Measurements from ENCODE around the gene FAM163B. TPM values are rescaled to one million over a fixed set of nuclear protein-coding genes. Genes with fewer than 3 reads are reported as not detected.

The FAM163B gene
- total RNA-seq, 1 experiment from 2014 or later: not detected

- Histone ChIP-seq H3K9me3 (no peaks in the 10 kb centered on the region), H3K4me3 (no peak overlapping the region), H3K27me3 (peaks cover 42% of the 10 kb centered on the region)
These were observed 300 bp downstream of the FAM163B start for GRCh38 chr9:133608889-133609288.

DNA sequence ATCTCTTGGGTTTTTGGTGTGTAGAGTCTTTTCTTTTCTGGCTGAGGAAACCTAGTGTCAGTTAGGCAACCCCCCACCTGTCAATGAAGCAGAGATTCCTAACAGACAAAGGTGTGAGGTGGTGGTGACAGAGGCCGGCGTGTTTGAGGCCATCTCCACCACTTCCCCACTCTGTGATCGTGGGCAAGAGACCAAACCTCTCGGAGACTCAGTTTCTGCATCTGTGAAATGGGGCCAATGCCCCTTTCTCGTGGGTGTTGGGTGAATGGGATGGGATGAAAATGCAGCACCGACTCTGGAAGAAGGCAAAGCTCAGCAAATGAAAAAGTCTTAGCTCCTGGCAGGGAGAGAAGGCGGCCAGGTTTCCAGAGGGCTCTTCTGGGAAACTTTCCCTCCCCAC is 807 bp downstream of the FAM163B start:
- peaks cover 36% of the 10 kb centered on the region for H3K27me3 ChIP-seq
- H3K4me3 ChIP-seq: no peak overlapping the region
- no peak for DNase-seq
- H3K9me3 ChIP-seq: no peaks in the 10 kb centered on the region
- H3K36me3 ChIP-seq: no peaks in the 10 kb centered on the region

More at GRCh38 chr9:133608889-133609288, 300 bp downstream of the FAM163B start:
- H3K36me3 ChIP-seq: no peaks in the 10 kb centered on the region
- DNase-seq: no peak

- Histone ChIP-seq H3K4me3 (no peak overlapping the region), H3K36me3 (no peaks in the 10 kb centered on the region), H3K9me3 (no peaks in the 10 kb centered on the region), H3K27me3 (peaks cover 32% of the 10 kb centered on the region)
- no peak for DNase-seq
These were observed 1.2 kb downstream of the FAM163B start for GRCh38 chr9:133607976-133608375.

DNA sequence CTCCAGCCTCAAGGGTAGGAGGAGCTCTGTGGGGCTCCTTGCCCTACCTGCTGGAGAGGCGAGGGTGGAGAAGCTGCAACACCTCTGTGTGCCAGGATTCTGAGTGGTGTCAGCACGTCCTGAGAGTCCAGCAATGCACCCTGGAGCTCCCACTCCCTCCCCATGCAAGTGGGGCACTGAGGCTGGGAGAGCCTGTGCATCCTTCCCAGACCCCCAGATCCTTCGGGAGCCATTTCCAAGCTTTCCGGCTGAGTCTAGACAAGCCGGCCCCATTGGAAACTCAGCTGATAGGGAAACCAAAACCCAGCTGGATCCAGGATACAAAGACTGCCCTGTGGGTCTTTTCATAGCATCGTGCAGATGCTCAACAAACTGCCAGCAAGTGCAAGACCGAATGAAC is 1.8 kb downstream of the FAM163B start:
- H3K27me3 ChIP-seq: peaks cover 27% of the 10 kb centered on the region
- no peak for DNase-seq
- no peaks in the 10 kb centered on the region for H3K36me3 ChIP-seq
- H3K9me3 ChIP-seq: no peaks in the 10 kb centered on the region
- H3K4me3 ChIP-seq: no peak overlapping the region

DNA sequence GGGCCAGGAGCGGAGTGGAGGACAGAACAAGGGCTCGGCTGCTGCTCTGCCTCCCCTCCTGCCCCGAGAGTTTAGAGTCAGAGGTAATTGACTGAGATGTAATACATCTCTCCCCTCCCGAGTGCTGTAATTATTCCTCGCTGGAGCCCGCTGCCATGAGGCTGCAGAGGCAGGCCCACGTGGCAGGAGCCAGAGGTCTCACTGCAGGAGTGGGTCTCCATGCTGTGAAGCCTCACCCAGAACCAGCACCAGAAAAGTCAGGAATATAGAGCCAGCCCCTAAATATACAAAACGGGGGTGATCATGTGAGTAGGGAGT is 2.5 kb downstream of the FAM163B start:
- H3K36me3 ChIP-seq: no peaks in the 10 kb centered on the region
- no peak overlapping the region for H3K4me3 ChIP-seq
- no peaks in the 10 kb centered on the region for H3K9me3 ChIP-seq
- DNase-seq: no peak
- H3K27me3 ChIP-seq: peaks cover 26% of the 10 kb centered on the region

DNA sequence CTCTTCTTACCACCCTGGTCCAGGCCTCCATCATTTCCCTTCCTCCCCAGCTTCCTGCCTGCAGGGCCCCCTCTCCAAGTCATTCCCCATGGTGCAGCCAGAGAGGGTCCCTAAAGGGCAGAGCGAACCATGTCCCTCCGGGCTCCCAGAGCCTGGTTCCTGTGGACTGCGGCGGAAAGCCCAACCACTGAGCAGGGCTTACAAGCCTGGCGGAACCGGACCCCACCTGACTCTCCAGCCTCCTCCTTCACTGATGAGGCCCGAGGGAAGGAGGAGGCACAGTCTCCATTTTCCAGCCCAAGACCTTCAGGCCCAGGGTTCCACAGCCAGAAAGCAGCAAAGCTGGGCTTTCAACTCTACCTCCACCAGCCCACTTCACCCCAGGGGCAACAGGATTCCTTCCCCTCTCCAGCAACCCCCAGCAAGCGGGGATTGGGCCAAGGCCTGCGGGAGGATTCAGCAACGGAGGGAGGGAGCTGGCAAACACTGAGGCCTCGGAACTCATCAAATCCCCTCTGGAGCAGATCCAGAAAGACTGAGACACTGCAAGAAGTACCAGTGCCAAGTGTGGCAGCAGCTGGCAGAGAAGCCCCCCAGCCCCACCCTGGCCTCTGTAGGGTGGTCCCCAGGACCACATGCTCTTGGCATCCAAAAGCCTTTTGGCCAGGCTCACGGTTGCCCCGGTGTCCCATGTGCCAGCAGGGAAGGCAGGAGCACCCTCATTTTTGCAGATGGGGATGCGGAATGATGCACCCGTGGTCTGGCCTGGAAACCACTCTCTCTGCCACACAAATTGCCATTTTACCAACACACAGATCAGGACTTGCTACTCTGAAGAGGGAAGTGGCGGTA is 3.1 kb downstream of the FAM163B start:
- Histone ChIP-seq H3K4me3 (no peak overlapping the region), H3K27me3 (peaks cover 21% of the 10 kb centered on the region), H3K36me3 (no peaks in the 10 kb centered on the region), H3K9me3 (no peaks in the 10 kb centered on the region)
- no peak for DNase-seq

DNA sequence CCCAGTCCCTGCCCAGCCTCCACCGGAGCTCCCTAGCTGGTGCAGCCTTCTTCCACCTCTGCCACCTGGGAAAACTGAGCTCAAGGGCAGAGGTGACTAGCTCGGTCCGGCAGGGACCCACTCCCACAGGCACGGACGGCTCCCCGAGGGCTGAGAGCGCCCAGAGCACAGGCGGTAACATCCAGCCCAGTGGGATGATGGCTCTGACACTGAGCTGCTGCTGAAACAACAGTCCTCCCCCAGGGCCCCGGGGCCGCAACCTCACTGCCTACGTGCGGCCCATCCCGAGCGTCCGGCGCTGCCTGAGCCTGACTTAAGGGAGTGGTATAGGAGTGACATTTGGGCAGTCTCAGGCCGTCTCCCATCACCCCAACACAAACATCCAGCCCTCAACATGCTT is 3.7 kb downstream of the FAM163B start:
- no peak for DNase-seq
- Histone ChIP-seq H3K36me3 (no peaks in the 10 kb centered on the region), H3K4me3 (no peak overlapping the region), H3K27me3 (peaks cover 18% of the 10 kb centered on the region), H3K9me3 (no peaks in the 10 kb centered on the region)

DNA sequence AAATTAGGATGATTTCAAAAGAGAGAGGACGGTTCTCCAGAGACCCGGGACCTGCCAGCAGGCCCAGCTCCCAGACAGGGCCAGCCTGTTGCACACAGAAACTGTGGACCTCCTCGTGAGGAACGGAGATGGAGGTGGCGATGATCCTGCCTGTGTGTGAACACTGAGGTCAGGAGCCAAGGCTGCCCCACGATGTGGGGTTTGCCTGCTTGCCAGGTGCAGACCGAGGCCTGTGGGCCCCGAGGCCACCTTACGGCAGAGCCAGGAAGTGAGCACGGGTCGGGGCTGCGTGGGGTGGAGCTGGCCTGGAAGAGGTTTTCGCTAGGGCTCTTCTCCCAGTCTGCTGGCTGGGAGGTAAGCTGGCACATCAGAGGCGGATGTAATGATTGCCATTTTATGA is 4.3 kb downstream of the FAM163B start:
- Histone ChIP-seq H3K27me3 (peaks cover 15% of the 10 kb centered on the region), H3K9me3 (no peaks in the 10 kb centered on the region), H3K4me3 (no peak overlapping the region), H3K36me3 (no peaks in the 10 kb centered on the region)
- DNase-seq: no peak

GRCh38 chr9:133604214-133604613 is 5.0 kb downstream of the FAM163B start:
- H3K36me3 ChIP-seq: no peaks in the 10 kb centered on the region
- H3K4me3 ChIP-seq: no peak overlapping the region
- peaks cover 10% of the 10 kb centered on the region for H3K27me3 ChIP-seq
- no peaks in the 10 kb centered on the region for H3K9me3 ChIP-seq
- no peak for DNase-seq

DNA sequence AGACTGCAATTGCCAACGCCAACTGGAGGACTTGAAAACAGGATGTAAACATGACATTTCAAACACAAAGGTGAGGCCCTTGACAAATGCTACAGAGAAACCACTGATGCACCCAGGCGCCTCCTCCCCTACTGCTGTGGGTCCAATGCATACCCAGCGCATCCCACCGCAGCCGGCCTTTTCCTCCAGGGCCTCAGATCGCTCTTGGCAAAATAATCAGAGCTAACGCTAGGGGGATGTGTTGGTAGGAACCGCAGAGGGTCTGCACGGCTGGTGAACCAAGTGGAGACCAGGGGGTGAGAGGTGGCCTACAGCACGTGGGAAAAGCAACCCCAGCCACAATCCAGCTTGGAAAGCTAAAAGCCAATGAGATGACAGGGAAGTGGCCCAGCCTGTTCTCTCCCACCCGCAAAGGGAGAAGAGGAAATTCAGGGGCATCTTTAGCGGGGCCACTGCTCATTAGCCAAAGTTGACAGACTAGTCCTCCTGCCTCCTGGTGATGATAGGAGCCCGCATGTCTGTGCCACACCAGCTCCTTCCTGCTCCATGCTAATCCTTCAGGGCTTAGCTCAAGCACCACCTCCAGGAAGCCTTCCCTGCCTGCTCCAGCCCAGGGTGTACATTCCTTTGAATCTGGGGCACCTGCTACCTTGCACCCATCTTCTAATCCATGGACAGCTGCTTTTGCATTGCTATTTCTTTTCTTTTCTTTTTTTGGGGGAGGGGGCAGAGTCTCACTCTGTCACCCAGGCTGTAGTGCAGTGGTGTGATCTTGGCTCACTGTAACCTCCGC is 5.9 kb downstream of the FAM163B start:
- no peak for DNase-seq
- Histone ChIP-seq H3K9me3 (no peaks in the 10 kb centered on the region), H3K4me3 (no peak overlapping the region), H3K27me3 (peaks cover 5% of the 10 kb centered on the region), H3K36me3 (no peaks in the 10 kb centered on the region)

- no peak for DNase-seq
- Histone ChIP-seq H3K4me3 (no peak overlapping the region), H3K27me3 (no peaks in the 10 kb centered on the region), H3K9me3 (peaks cover 4% of the 10 kb centered on the region; the same call in 1 of the 2 replicates), H3K36me3 (no peaks in the 10 kb centered on the region)
These were observed 6.9 kb downstream of the FAM163B start for GRCh38 chr9:133602277-133602676.

- Histone ChIP-seq H3K27me3 (no peaks in the 10 kb centered on the region), H3K4me3 (no peak overlapping the region), H3K36me3 (no peaks in the 10 kb centered on the region), H3K9me3 (peaks cover 10% of the 10 kb centered on the region; the same call in 1 of the 2 replicates)
- no peak for DNase-seq
These were observed 7.4 kb downstream of the FAM163B start for GRCh38 chr9:133601746-133602145.

DNA sequence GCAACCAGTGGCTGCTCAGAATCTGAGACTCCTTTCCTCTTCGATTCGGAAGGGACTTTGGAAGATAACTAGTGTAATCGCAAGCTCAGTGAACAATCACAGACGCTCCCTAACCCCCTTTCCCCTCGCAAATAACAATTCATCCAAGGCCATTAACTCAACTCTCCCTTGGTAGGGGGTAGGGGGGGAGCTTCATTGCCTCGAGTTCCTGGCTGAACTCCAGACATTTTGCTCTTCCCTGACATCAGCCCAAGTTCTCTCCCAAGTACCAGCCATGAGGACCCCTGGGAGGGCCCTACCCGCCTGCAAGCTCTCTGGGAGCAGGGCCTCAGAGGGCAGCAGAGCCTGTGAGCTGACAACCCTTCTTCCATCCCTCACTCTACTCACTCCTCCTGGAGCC is 8.4 kb downstream of the FAM163B start:
- Histone ChIP-seq H3K27me3 (no peaks in the 10 kb centered on the region), H3K4me3 (no peak overlapping the region), H3K9me3 (peaks cover 11% of the 10 kb centered on the region; the same call in 1 of the 2 replicates), H3K36me3 (no peaks in the 10 kb centered on the region)
- no peak for DNase-seq

DNA sequence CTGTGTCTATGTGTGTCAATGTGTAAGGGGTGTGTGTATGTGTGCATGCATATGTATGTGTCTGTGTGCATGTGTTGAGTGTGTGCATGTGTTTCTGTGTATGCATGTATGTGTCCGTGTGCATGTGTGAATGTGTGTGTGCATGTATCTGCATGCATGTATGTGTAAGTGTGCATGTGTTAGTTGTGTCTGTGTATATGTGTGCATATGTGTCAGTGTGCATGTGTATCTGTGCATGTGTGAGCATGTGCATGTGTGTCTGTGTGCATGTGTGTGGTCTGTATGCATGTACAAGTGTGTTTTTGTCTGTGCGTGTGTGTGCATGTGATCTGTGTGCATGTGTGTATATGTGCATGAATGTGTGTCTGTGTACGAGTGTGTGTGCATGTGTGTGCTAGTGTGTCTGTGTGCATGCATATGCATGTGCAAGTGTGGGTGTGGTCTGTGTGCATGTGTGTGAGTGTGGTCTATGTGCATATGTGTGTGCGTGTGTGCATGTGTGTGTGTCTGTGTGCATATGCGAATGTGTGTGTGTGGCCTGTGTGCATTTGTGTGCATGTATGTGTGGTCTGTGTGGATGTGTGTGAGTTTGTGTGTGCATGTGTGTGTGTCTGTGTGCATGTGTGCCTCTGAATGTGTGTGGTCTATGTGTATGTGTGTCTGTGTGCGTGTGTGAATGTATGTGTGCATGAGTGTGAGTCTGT is 9.6 kb downstream of the FAM163B start:
- Histone ChIP-seq H3K36me3 (no peaks in the 10 kb centered on the region), H3K9me3 (peaks cover 11% of the 10 kb centered on the region; the same call in 1 of the 2 replicates), H3K4me3 (no peak overlapping the region), H3K27me3 (no peaks in the 10 kb centered on the region)
- DNase-seq: no peak

- peaks cover 11% of the 10 kb centered on the region; the same call in 1 of the 2 replicates for H3K9me3 ChIP-seq
- no peaks in the 10 kb centered on the region for H3K36me3 ChIP-seq
- no peaks in the 10 kb centered on the region for H3K27me3 ChIP-seq
- DNase-seq: no peak
- H3K4me3 ChIP-seq: no peak overlapping the region
These were observed 10.2 kb downstream of the FAM163B start for GRCh38 chr9:133598978-133599377.

GRCh38 chr9:133597316-133597957 is 11.8 kb downstream of the FAM163B start:
- no peaks in the 10 kb centered on the region for H3K27me3 ChIP-seq
- H3K36me3 ChIP-seq: no peaks in the 10 kb centered on the region
- H3K9me3 ChIP-seq: peaks cover 11% of the 10 kb centered on the region; the same call in 1 of the 2 replicates
- no peak for DNase-seq
- no peak overlapping the region for H3K4me3 ChIP-seq

- no peaks in the 10 kb centered on the region for H3K27me3 ChIP-seq
- no peaks in the 10 kb centered on the region for H3K36me3 ChIP-seq
- no peak overlapping the region for H3K4me3 ChIP-seq
- DNase-seq: no peak
- H3K9me3 ChIP-seq: peaks cover 11% of the 10 kb centered on the region; the same call in 1 of the 2 replicates
These were observed 13.3 kb downstream of the FAM163B start for GRCh38 chr9:133595910-133596309.
